HepG2 (cell line): ENCODE results near the gene KIF7. TPM values are rescaled to one million over a fixed set of nuclear protein-coding genes. Genes with fewer than 3 reads are reported as not detected.

Experiments
- ATAC-seq: fragments of 200-7000 bp; cut with Tn5 transposase; 3 replicates; pipeline ENCODE4 v1.9.1; 2020; ENCODE audit warnings: mild to moderate bottlenecking, moderate library complexity
- BruUV-seq: library from RNA; stranded (reverse); fragments of 400-500 nt; replicated peaks from 2 replicates; lab custom pipeline; 2021; lab: Mats Ljungman, UMichigan
- CTCF ChIA-PET: fragments of 300-600 bp; formaldehyde crosslinking; extraction: SDS; loops from one replicate; lab custom pipeline; 2021; ENCODE audit warnings: low total read pairs, inconsistent platforms, low intra/inter-chr PET ratio; lab: Yijun Ruan, JAX
- POLR2A ChIA-PET: fragments of 350-600 bp; sonication (Branson Sonifier 250); formaldehyde crosslinking; loops from one replicate; lab custom pipeline; 2020; ENCODE audit warnings: antibody characterized with exemption, inconsistent platforms; lab: Yijun Ruan, JAX
- DNase-seq: peaks from one replicate; pipeline ENCODE4 v3.0.0-alpha.2; 2015; ENCODE audit warnings: low spot score
- FAIRE-seq: peaks from 3 replicates; lab custom pipeline; 2011; peaks lifted over from hg19 to GRCh38; lab: Jason Lieb, UNC
- H2AFZ ChIP-seq: one replicate; pipeline ENCODE4 v1.6.1; 2011; ENCODE audit warnings: low read length, inconsistent platforms
- H3K27ac ChIP-seq: fragments of 300-600 bp; 3 replicates; pipeline ENCODE4 v1.8.0; 2011; ENCODE audit warnings: mixed run types, mild to moderate bottlenecking, mixed read lengths, low read length, inconsistent platforms; ENCODE audit not compliant: insufficient read depth; ENCODE audit errors: extremely low read length
- H3K27me3 ChIP-seq, 2 experiments: fragments of 200-600 bp in 1 of 2; 2 replicates in 1 of 2; 3 replicates in 1 of 2; pipeline versions ENCODE4 v1.6.0 to v1.8.0; 2011; ENCODE audit warnings: low read length in 2 of 2, mild to moderate bottlenecking in 2 of 2, moderate library complexity in 2 of 2, inconsistent platforms in 1 of 2; ENCODE audit not compliant: insufficient read depth in 2 of 2, control insufficient read depth in 1 of 2
- H3K36me3 ChIP-seq, 2 experiments: fragments of 200-600 bp in 1 of 2; replicated peaks in 1 of 2; 2 replicates in 1 of 2; 3 replicates in 1 of 2; pipeline versions ENCODE4 v1.5.1 to v1.8.0; 2011; ENCODE audit warnings: low read length in 2 of 2, inconsistent platforms in 1 of 2; ENCODE audit not compliant: insufficient read depth in 2 of 2, control insufficient read depth in 1 of 2
- H3K4me1 ChIP-seq: 2 replicates; pipeline ENCODE4 v1.5.1; 2012; ENCODE audit warnings: low read length, inconsistent platforms; ENCODE audit not compliant: insufficient read depth
- H3K4me2 ChIP-seq: 2 replicates; pipeline ENCODE4 v1.6.0; 2011; ENCODE audit warnings: low read depth, low read length, inconsistent platforms
- H3K4me3 ChIP-seq, 3 experiments: fragments of 200-600 bp in 1 of 3; sonication (generic), shearing (Covaris generic) in 1 of 3; replicated peaks in 1 of 3; 2 replicates each; pipeline ENCODE4 v1.5.1; 2011 to 2016; ENCODE audit warnings: low read length in 3 of 3, inconsistent platforms in 2 of 3, low read depth in 2 of 3, mild to moderate bottlenecking in 2 of 3, control low read depth in 1 of 3, mixed read lengths in 1 of 3; ENCODE audit not compliant: insufficient read depth in 1 of 3
- H3K79me2 ChIP-seq: one replicate; pipeline ENCODE4 v1.6.1; 2011; ENCODE audit warnings: low read length, inconsistent platforms; ENCODE audit not compliant: insufficient read depth
- H3K9ac ChIP-seq: 2 replicates; pipeline ENCODE4 v1.6.0; 2011; ENCODE audit warnings: mild to moderate bottlenecking, low read depth, low read length, inconsistent platforms; ENCODE audit not compliant: insufficient read depth
- H3K9me3 ChIP-seq: 2 replicates; pipeline ENCODE4 v1.5.1; 2012; ENCODE audit warnings: mild to moderate bottlenecking, low read length
- H4K20me1 ChIP-seq: 2 replicates; pipeline ENCODE4 v1.6.0; 2011; ENCODE audit warnings: inconsistent platforms, mild to moderate bottlenecking, low read length, moderate library complexity; ENCODE audit not compliant: insufficient read depth
- AGO2 ChIP-seq: fragments of 200-400 bp; formaldehyde crosslinking; optimal IDR thresholded peaks from 2 replicates; pipeline ENCODE3; 2017; ENCODE audit warnings: mild to moderate bottlenecking, low read depth, low read length, moderate library complexity
- CBX1 ChIP-seq: IDR thresholded peaks from one replicate; pipeline ENCODE4 v1.6.1; 2016; ENCODE audit warnings: antibody characterized with exemption, low read depth
- NFATC3 ChIP-seq: sonication (generic); formaldehyde crosslinking; IDR thresholded peaks from 2 replicates; pipeline ENCODE4 v1.5.1; 2020; ENCODE audit warnings: mild to moderate bottlenecking, missing genetic modification reagents
- SMAD1 ChIP-seq: sonication (generic); formaldehyde crosslinking; IDR thresholded peaks from 2 replicates; pipeline ENCODE4 v1.4.0; 2020; ENCODE audit warnings: missing genetic modification reagents, low read depth, mild to moderate bottlenecking, borderline replicate concordance
- ZNF746 ChIP-seq: sonication (generic); formaldehyde crosslinking; IDR thresholded peaks from 2 replicates; pipeline ENCODE4 v1.8.0; 2022; ENCODE audit warnings: mild to moderate bottlenecking, missing genetic modification reagents
- WGBS: methylation state at CpG from one replicate; pipeline ENCODE4 v1.1.6; 2017; ENCODE audit warnings: low lambda C conversion rate; 5-methylcytosine and 5-hydroxymethylcytosine counted together
- in situ Hi-C: cut with HindIII; loops from 2 replicates; pipeline ENCODE4 v1.10.0; 2017; ENCODE audit warnings: low pct_unique_long_range_greater_than_20kb; ENCODE audit not compliant: extremely low pct_ligation_motif_present
- intact Hi-C: fragments of 100-400 bp; cut with micrococcal nuclease; formaldehyde crosslinking; loops from one replicate; pipeline ENCODE4 v1.10.0; 2022; ENCODE audit not compliant: unreplicated experiment
- polyA plus RNA-seq, 8 experiments: library from polyadenylated mRNA; depleted of rRNA in 3 of 8; stranded (reverse) in 7 of 8; unstranded in 1 of 8; fragments of >200 nt; fragmentation: Illumina TruSeq in 4 of 8; extraction: Trizol in 4 of 8; gene quantifications; 2 replicates each; pipeline versions ENCODE4 v1.2.1 to v1.2.3, GENCODE V29; 2011 to 2016; ENCODE audit warnings: low read depth in 4 of 8, missing spikeins in 1 of 8, mixed read lengths in 1 of 8; ENCODE audit not compliant: insufficient read depth in 1 of 8
- total RNA-seq, 5 experiments: library from RNA; depleted of rRNA; stranded (reverse); fragments of >200 nt; fragmentation: Illumina TruSeq; extraction: Trizol; gene quantifications; 2 replicates each; pipeline ENCODE4 v1.2.3, GENCODE V29; 2016; ENCODE audit warnings: low read depth in 1 of 5
- TF ChIP-seq, protein P1 (sequence below): IDR thresholded peaks from 2 replicates; pipeline ENCODE4 v1.6.1; 2018; ENCODE audit warnings: missing genetic modification reagents
- TF ChIP-seq, protein P2 (sequence below): sonication (generic); formaldehyde crosslinking; IDR thresholded peaks from 2 replicates; pipeline ENCODE4 v1.4.0; 2020; ENCODE audit warnings: missing genetic modification reagents

The KIF7 gene
- total and polyA plus RNA-seq, 2 of the 13 experiments (the other 11 are each of a cell fraction or from before 2014, with no cell fraction given) = 1.5 to 6.2 TPM

DNA sequence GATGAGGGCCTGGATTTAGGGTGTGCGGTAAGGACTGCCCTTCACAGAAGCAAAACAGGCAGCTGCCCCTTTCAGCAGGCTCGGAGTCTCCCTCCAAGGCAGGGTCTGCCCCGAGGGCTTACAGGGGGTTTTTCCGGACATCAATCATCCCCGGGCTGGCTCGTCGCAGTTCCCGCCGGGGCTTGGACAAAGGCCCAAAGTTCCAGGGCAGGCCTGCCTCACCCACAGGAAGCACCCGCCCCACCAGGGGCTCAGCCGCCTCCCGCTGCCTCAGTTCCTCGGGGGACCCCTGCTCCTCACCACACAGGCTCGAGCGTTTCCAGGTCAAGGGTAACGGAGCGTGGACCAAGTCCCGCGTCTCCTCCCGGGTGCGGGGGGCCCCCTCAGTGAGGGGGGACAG is 27.0 kb downstream of the KIF7 start:
- ChIA-PET CTCF (no interaction called here), POLR2A (no interaction called here)
- intact Hi-C loops = no loop called here
- 97% methylated on average over 11 of the region's 21 CpGs for WGBS
- peaks cover 53 to 86% of the 10 kb centered on the region in 2 experiments for H3K36me3 ChIP-seq
- no peak overlapping the region for H2AFZ ChIP-seq
- FAIRE-seq = no peak
- no peak for ATAC-seq
- in situ Hi-C loops = no loop called here
- H3K27me3 ChIP-seq = no peaks in the 10 kb centered on the region
- H3K79me2 ChIP-seq = no peaks in the 10 kb centered on the region
- no peak overlapping the region for H3K4me3 ChIP-seq
- no peaks in the 10 kb centered on the region for H3K9me3 ChIP-seq
- TF ChIP-seq, protein P1, sequence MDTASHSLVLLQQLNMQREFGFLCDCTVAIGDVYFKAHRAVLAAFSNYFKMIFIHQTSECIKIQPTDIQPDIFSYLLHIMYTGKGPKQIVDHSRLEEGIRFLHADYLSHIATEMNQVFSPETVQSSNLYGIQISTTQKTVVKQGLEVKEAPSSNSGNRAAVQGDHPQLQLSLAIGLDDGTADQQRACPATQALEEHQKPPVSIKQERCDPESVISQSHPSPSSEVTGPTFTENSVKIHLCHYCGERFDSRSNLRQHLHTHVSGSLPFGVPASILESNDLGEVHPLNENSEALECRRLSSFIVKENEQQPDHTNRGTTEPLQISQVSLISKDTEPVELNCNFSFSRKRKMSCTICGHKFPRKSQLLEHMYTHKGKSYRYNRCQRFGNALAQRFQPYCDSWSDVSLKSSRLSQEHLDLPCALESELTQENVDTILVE (CRISPR knock-in tag) = no peak
- TF ChIP-seq NFATC3 (CRISPR knock-in tag) (no peak), AGO2 (peak; percentile 44), SMAD1 (CRISPR knock-in tag) (no peak), ZNF746 (CRISPR knock-in tag) (no peak), CBX1 (no peak)
- TF ChIP-seq, protein P2, sequence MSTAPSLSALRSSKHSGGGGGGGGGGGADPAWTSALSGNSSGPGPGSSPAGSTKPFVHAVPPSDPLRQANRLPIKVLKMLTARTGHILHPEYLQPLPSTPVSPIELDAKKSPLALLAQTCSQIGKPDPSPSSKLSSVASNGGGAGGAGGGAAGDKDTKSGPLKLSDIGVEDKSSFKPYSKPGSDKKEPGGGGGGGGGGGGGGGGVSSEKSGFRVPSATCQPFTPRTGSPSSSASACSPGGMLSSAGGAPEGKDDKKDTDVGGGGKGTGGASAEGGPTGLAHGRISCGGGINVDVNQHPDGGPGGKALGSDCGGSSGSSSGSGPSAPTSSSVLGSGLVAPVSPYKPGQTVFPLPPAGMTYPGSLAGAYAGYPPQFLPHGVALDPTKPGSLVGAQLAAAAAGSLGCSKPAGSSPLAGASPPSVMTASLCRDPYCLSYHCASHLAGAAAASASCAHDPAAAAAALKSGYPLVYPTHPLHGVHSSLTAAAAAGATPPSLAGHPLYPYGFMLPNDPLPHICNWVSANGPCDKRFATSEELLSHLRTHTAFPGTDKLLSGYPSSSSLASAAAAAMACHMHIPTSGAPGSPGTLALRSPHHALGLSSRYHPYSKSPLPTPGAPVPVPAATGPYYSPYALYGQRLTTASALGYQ (CRISPR knock-in tag) = no peak
- no peak overlapping the region for H3K4me2 ChIP-seq
- H3K4me1 ChIP-seq = no peaks in the 10 kb centered on the region
- TSS peak; percentile 56 for BruUV-seq
- H3K9ac ChIP-seq = no peak overlapping the region
- no peaks in the 10 kb centered on the region for H4K20me1 ChIP-seq
- no peak for DNase-seq
- H3K27ac ChIP-seq = no peak overlapping the region
